Suprapubic skin (tissue), 4 donors: Measurements from ENCODE around the gene TPI1.
A peak's percentile ranks its signal among the peaks of the same experiment; 100 is the strongest.

ENCODE experiments used
- CTCF ChIP-seq, 2 donors: fragments of 200-600 bp in 1 of 2; fragments of 450-650 bp in 1 of 2; sonication (generic) in 1 of 2; IDR thresholded peaks; one replicate each; pipeline ENCODE4 v1.5.1; 2016 to 2019; ENCODE audit warnings: antibody characterized with exemption in 2 of 2, mild to moderate bottlenecking in 1 of 2, moderate library complexity in 1 of 2
- POLR2A ChIP-seq, 2 donors: fragments of 450-650 bp; IDR thresholded peaks; one replicate each; pipeline ENCODE4 v1.6.1; 2017; ENCODE audit warnings: antibody characterized with exemption in 2 of 2, mild to moderate bottlenecking in 2 of 2, moderate library complexity in 2 of 2
- POLR2AphosphoS5 ChIP-seq, 3 donors: sonication (generic); formaldehyde crosslinking; IDR thresholded peaks; one replicate each; pipeline ENCODE4 v1.6.1; 2017; ENCODE audit warnings: antibody characterized with exemption in 3 of 3

DNA sequence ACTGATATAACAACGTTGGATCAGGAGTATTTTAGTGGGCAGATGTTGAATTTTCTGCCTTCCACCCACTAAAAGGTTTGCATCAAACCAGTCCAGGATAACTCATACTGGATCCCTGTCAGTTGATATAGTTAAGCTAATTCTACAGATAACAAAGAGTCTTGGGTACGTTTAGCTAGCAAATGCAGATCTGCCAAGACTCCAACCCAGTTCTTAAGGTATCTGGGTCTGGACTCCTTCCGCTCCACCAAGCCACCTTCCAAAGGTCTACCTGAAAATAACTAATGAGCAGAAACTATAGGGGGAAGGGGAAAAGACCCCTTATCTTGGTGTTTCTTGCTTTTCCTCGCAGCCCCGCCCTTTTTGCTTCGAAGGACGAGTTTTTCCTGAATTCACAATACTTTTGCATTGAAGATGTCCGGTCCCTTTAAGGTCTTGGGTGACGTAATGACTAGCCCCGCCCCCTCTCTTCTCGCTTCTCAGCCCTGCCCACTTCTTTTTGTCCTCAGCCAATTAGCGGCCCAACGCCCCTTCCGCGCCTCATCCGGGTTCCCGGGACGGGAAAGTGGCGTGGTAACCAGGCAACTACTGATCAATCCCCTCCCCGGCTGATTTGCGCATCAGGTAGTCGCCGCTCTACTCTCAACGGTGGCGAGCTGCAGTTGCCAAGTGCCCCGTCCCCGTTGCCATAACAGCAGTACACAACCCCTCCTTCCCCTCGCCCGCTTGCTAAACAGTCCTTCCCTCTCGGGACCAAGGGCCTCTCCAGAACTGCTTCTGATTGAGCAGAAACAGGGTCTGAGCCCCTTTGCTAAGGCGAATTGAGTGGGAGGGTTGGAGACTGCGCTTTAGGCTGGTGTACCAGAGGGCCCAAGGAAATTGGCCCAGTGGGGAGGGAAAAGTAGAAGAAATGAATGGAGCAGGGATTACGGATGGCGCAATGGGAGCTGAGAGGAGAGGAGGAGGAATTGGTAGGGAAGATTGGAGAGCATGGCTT is 37.2 kb downstream of the TPI1 start, which contains the start of gene LRRC23:
- peak in 1 of 3 donors; percentile 52 for TF ChIP-seq POLR2AphosphoS5 (IDR thresholded peaks at IDR 0.05)
- no peak for TF ChIP-seq CTCF (IDR thresholded peaks at IDR 0.05)
- TF ChIP-seq POLR2A (IDR thresholded peaks at IDR 0.05) = peak in 1 of 2 donors; percentile 51
